Skin of body (tissue), 2 donors: ENCODE measurements around the gene U2AF1L4. TPM values are rescaled to one million over a fixed set of nuclear protein-coding genes. Genes with fewer than 3 reads are reported as not detected.

Source experiments
- DNase-seq: peaks from one replicate; lab custom pipeline; 2025; lab: John Stamatoyannopoulos, UW
- total RNA-seq: library from RNA; depleted of rRNA; stranded (reverse); fragments of >200 nt; gene quantifications from one replicate; pipeline ENCODE4 v1.2.3, GENCODE V29; 2014

The U2AF1L4 gene
- total RNA-seq, 1 donor from 2014 or later, result 5.9 TPM

- DNase-seq, result no peak
These were observed 31.7 kb downstream of the U2AF1L4 start for GRCh38 chr19:35713506-35713850.

DNA sequence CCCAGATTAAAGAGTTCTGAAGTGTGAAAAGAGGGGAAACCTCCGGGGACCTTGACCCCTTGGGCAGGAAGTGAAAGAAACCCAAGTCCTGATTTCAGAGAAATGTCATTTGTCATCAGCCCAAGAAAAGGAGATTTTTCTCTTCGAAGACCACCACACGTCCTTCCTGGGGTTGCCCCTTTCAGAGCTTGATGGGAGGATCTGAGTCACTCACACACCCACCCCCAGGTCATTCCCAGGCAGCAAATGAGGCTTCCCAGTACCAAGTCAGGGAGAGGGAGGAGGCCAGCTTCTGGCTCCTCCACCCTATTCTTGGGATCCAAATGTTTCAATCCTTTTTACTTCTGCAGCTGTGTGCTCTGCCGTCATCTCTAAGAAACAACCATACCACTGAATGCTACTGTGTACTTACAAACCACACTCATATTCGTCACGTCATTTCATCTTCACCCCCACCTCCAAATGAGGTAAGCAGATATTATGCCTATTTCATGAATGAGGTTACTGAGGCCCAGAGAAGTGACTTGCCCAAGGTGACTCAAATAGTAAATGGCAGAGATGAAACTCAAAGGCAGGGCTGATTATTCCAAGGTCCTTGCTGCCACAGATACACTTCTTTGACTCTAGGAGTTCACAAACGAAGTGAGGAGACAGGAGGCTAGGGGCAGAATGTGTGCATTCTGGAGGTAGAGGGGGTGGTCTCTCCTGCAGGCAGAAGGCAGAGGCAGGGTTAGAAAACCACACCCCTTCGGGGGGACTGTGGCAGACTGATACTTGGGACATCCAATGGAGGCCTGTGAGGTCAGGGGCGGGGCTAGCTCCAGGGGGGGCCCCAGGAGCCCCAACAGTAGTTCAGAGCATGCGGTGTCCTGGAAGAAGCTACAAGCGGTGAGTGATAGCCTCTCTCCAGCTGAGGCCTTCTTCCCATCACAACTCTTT, 32.4 kb downstream of the U2AF1L4 start:
- no peak for DNase-seq

GRCh38 chr19:35710784-35711723, 34.2 kb downstream of the U2AF1L4 start:
- DNase-seq, result no peak

DNA sequence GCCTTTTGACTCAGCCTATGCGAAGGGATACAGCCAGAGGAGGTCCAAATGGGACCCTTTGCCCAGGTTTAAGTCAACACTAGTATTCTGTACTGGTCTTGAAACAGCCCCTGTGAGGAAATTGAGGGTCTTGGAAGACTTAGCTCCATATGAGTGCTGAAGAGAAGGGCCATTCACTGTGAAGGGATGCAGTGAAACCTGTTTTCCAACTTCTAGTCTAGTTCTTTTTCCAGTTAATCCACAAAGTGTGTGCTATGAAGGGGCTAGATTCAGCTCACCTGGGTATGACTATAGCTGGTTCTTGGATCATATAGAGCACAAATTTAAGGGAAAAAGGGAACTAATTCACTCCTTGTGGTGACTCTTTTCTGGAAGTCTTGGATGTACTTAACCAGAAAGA, 36.8 kb downstream of the U2AF1L4 start:
- DNase-seq, result no peak

DNA sequence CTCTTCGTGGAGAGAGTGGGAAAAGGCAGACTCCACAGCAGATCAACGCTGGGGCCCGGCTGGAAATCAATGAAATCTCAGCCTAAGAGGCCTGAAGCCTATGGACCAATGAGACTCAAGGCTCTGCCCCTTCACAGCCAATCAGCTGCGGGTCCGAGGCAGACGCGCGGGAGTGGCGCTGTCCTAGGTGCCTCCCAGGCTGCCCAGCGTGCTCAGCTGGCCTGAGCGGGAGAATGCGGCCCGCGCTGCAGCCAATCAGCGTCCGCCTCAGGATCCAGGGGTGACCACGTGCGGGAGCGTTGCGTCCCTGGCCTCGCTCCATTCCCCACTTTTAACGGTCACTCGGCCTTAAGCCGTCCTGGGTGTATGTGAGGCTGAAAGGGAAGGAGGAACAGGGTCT, 41.0 kb downstream of the U2AF1L4 start, which contains the start of gene ZBTB32:
ZBTB32 (plus strand) TSS at position 341 of the 400 bp plus-strand sequence. CDS start 10,069 bp downstream, outside the sequence.
- no peak for DNase-seq

GRCh38 chr19:35703343-35703742, 41.9 kb downstream of the U2AF1L4 start:
- no peak for DNase-seq

- DNase-seq, result peak; percentile 95
These were observed 42.8 kb downstream of the U2AF1L4 start for GRCh38 chr19:35702223-35703012.

- DNase-seq, result no peak
These were observed 48.4 kb downstream of the U2AF1L4 start for GRCh38 chr19:35696835-35697234.

- no peak for DNase-seq
These were observed 49.3 kb downstream of the U2AF1L4 start for GRCh38 chr19:35695895-35696422.

DNA sequence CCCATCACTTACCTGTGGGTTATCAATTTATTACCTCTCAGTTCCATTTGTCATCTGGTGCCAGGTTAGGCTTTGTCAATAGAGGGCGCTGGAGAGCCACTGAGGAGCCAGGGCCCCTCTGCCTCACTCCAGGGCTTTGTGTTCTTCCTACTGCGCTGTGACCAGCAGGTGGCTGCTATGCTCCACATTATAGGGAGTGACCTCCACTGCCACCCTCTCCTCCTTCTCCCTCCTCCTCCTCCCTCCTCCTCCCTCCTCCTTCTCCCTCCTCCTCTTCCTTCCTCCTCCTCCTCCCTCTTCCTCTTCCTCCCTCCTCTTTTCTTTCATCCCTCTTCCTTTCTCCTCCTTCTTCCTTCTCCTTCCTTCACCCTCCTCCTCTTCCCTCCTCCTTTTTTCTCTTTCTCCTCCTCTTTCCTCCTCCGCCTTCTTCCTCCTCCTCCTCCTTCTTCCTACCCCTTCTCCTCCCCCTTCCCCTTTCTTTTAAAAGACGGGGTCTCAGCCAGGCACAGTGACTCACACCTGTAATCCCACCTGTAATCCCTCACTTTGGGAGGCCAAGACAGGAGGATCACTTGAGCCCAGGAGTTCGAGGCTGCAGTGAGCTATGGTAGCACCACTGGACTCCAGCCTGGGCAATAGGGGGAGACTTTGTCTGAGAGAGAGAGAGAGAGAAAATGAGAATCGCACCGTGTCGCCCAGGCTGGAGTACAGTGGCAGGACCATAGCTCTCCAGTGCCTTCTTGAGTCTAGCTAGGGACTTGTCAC, 51.2 kb downstream of the U2AF1L4 start:
- peak; percentile 45 for DNase-seq

DNA sequence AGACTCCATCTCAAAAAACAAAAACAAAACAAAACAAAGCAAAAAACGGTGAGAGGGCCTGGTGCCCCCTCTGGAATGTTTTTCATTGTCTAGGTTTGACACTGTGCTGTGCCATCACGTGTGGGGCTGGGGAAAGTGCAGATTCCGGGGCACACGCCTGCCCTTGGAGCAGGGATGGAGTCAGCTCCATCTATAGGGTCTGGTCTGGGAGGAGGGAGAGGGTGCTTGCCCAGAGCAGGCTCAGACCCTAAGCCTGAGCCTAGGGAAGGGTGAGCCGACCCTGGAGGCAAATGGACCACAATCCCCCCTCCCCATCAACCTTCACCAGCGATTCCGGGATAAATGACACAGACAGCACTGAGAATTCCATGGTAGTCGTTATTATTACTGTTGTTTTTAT, 51.8 kb downstream of the U2AF1L4 start:
- no peak for DNase-seq

Other genes starting within 250 kb of the U2AF1L4 start
- 456 TPM for gene DMKN, start 231.8 kb downstream of the U2AF1L4 start, total RNA-seq
- gene SBSN, start 217.1 kb downstream of the U2AF1L4 start, total RNA-seq, result 197 TPM
- gene GAPDHS, start 212.0 kb downstream of the U2AF1L4 start, total RNA-seq, result 0.20 TPM
- gene TMEM147, start 199.8 kb downstream of the U2AF1L4 start, total RNA-seq, result 41.2 TPM
- not detected for gene ATP4A, start 181.8 kb downstream of the U2AF1L4 start, total RNA-seq
- gene PMIS2, start 159.2 kb downstream of the U2AF1L4 start, total RNA-seq, result not detected
- 6.9 TPM for gene HAUS5, start 132.7 kb downstream of the U2AF1L4 start, total RNA-seq
- gene RBM42, start 116.4 kb downstream of the U2AF1L4 start, total RNA-seq, result 21.8 TPM
- gene ETV2, start 103.7 kb downstream of the U2AF1L4 start, total RNA-seq, result 0.79 TPM
- gene COX6B1, start 97.1 kb downstream of the U2AF1L4 start, total RNA-seq, result 238 TPM
- 0.49 TPM for gene UPK1A, start 78.9 kb downstream of the U2AF1L4 start, total RNA-seq
- not detected for gene ZBTB32, start 40.9 kb downstream of the U2AF1L4 start, total RNA-seq
- 11.8 TPM for gene KMT2B, start 27.4 kb downstream of the U2AF1L4 start, total RNA-seq
- gene IGFLR1, start 3.0 kb downstream of the U2AF1L4 start, total RNA-seq, result 1.2 TPM
- gene PSENEN, start 233 bp upstream of the U2AF1L4 start, total RNA-seq, result 10.1 TPM
- gene LIN37, start 3.2 kb upstream of the U2AF1L4 start, total RNA-seq, result 4.2 TPM
- 18.4 TPM for gene HSPB6, start 11.6 kb upstream of the U2AF1L4 start, total RNA-seq
- gene PROSER3, start 12.8 kb upstream of the U2AF1L4 start, total RNA-seq, result 4.5 TPM
- gene ARHGAP33, start 30.1 kb upstream of the U2AF1L4 start, total RNA-seq, result 5.1 TPM
- not detected for gene PRODH2, start 67.4 kb upstream of the U2AF1L4 start, total RNA-seq
- gene NPHS1, start 107.1 kb upstream of the U2AF1L4 start, total RNA-seq, result not detected
- gene KIRREL2, start 111.5 kb upstream of the U2AF1L4 start, total RNA-seq, result 0.10 TPM
- gene APLP1, start 123.2 kb upstream of the U2AF1L4 start, total RNA-seq, result 3.0 TPM
- gene NFKBID, start 155.1 kb upstream of the U2AF1L4 start, total RNA-seq, result 12.0 TPM
- 2.7 TPM for gene HCST, start 157.1 kb upstream of the U2AF1L4 start, total RNA-seq
- gene TYROBP, start 162.9 kb upstream of the U2AF1L4 start, total RNA-seq, result 14.1 TPM
- 2.8 TPM for gene LRFN3, start 191.0 kb upstream of the U2AF1L4 start, total RNA-seq
- gene SDHAF1, start 249.8 kb upstream of the U2AF1L4 start, total RNA-seq, result 11.2 TPM